Adrenal gland (tissue), 5 donors: Measurements from ENCODE around the gene THEM5.

Source experiments
- CTCF ChIP-seq, 6 experiments: fragments of 450-650 bp in 4 of 6; fragments of 200-600 bp in 2 of 6; sonication (generic) in 1 of 6; IDR thresholded peaks; 1 replicate in 5 of 6; 2 replicates in 1 of 6; pipeline versions ENCODE4 v1.5.1 to v1.8.0; 2016 to 2021; ENCODE audit warnings: antibody characterized with exemption in 6 of 6, mild to moderate bottlenecking in 2 of 6, moderate library complexity in 1 of 6
- POLR2A ChIP-seq, 2 donors: fragments of 450-650 bp; IDR thresholded peaks; one replicate each; pipeline ENCODE4 v1.6.1; 2017; ENCODE audit warnings: antibody characterized with exemption in 2 of 2, mild to moderate bottlenecking in 2 of 2, moderate library complexity in 1 of 2
- donor health status: DM: no; HTN: no; CAD: no.

DNA sequence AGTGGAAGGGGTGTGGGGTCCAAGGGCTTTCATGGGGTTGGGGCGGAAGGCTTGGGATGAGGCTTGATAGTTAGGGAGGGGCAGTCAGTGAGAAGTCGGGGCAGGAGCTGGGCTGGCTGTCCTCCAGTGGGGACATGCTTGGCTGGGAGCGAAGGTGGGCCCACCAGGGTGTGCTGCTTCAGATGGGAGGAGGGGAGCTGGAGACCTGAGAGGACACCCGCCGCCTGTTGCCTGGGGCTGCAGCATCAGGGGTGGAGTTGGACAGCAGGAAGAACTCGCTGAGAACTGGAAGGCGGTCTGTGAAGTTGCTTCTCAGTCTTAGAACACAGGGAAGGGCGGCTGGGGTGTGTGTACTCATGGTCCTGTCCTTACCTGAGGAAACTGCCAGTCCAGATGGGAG, 1.6 kb downstream of the THEM5 start:
- TF ChIP-seq CTCF (IDR thresholded peaks at IDR 0.05) (no peak), POLR2A (IDR thresholded peaks at IDR 0.05) (no peak)
